GM12875 (cell line): ENCODE data around the gene TCP11L2.
"Not testable (repeated sequence)": the region's sequence is repeated elsewhere in the genome, so short reads cannot be mapped to it uniquely, and the experiment has no call there.

Experiments
- H3K4me3 ChIP-seq: one replicate; pipeline ENCODE4 v1.5.1; 2011; ENCODE audit warnings: low read depth, low read length, control low read depth
- TF ChIP-seq, protein P1 (sequence below): IDR thresholded peaks from 2 replicates; pipeline ENCODE4 v1.5.1; 2011; ENCODE audit warnings: low read depth, mild to moderate bottlenecking, control low read depth, inconsistent platforms, low read length, moderate library complexity, borderline replicate concordance; ENCODE audit not compliant: insufficient read depth

The TCP11L2 gene

DNA sequence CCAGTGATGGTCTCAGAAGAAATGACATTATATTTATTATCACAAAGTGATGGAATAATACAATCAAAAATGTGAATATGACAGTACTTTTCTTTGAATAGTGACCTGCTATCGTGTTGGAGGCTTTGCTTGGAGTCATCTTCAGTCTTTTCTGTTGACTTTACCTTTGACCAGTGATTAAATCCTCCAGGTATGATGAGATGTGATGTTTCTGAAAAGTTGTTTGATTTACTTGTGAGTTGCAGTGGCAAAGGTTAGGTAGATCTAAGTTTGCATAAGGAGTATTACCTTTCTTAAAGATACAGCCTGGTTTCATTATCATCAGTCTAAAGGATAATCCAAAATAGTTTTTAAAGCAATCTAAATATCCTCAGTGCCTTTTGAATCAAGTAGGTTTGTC is 4.6 kb downstream of the TCP11L2 start:
- no peak overlapping the region for H3K4me3 ChIP-seq
- TF ChIP-seq, protein P1, sequence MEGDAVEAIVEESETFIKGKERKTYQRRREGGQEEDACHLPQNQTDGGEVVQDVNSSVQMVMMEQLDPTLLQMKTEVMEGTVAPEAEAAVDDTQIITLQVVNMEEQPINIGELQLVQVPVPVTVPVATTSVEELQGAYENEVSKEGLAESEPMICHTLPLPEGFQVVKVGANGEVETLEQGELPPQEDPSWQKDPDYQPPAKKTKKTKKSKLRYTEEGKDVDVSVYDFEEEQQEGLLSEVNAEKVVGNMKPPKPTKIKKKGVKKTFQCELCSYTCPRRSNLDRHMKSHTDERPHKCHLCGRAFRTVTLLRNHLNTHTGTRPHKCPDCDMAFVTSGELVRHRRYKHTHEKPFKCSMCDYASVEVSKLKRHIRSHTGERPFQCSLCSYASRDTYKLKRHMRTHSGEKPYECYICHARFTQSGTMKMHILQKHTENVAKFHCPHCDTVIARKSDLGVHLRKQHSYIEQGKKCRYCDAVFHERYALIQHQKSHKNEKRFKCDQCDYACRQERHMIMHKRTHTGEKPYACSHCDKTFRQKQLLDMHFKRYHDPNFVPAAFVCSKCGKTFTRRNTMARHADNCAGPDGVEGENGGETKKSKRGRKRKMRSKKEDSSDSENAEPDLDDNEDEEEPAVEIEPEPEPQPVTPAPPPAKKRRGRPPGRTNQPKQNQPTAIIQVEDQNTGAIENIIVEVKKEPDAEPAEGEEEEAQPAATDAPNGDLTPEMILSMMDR: no peak

DNA sequence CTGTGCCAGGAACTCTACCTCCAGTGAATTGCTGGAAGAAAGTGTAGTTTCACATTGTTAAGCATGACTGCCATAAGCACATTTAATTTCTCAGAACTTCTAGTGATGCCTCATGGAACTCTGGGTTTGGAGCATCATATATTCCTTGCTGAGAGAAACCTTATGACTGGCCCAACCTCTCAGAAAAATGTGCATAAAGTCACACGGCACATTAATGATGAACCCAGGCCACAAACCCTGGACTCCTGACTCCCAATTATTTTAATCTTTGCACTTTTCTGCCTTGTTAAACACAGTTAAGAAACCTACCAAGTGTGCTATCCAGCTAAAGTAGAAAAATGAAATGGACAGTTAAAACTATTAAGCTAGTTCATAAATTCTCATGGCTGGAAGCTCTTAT is 5.6 kb downstream of the TCP11L2 start:
- TF ChIP-seq, protein P1: no peak
- H3K4me3 ChIP-seq: no peak overlapping the region

DNA sequence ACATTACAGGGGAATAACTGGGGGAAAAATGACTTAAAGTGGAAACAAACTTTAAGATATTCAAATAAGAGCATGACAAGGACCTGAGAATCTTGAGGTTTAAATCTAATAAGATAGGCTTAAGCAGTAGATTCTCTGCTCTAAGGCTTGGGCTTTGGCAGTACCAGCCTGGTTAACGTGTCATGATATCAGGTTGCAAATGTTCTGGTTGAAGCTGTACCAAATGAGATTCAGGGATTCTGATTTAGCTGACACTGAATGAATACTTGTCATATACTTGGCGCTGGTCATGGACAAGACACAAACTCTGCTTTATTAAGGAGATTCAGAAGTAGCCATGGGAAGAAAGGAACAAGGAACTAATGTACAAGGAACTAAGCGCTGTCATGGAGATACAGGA is 6.1 kb downstream of the TCP11L2 start:
- TF ChIP-seq, protein P1: no peak

DNA sequence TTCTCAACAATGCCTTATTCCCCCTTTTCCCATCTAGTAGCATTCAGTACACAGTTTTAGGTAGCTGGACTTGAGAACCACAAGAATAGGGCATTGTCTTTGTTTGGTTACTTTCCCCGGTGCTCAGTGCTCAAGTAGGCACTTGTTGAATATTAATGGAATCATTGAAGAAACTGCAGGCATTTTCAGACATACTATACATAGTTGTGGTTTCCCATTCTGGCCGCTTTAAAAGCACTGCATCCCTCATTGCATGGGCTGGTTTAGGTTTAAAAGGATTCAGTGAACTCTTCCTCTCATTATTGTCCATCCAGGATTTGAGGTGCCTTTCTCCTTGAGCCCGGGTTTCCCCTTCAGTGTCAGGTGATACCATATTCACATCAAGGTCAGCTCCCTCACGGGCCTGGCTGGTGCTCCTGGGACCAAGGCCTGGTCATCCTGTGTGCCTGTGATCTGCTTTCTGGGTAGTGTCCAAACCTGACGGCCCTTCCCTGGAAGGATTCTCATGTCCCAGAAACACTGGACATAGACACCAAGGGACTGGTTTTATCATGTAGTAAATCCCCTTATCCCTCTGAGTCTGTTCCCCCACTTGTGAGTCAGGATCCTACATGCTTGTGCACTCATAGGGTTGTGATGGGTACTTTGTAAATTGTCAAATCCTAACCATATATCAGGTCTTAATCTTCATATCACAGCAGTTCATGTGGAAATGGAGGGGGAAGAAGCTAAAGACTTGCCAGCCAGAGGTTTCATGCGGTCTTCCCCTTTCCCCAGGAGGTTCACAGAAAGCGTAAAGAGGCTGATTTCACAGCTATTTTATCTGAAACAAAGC is 7.4 kb downstream of the TCP11L2 start:
- TF ChIP-seq, protein P1: no peak
- no peak overlapping the region for H3K4me3 ChIP-seq

More for the DNA sequence above, 6.1 kb downstream of the TCP11L2 start:
- no peak overlapping the region for H3K4me3 ChIP-seq

DNA sequence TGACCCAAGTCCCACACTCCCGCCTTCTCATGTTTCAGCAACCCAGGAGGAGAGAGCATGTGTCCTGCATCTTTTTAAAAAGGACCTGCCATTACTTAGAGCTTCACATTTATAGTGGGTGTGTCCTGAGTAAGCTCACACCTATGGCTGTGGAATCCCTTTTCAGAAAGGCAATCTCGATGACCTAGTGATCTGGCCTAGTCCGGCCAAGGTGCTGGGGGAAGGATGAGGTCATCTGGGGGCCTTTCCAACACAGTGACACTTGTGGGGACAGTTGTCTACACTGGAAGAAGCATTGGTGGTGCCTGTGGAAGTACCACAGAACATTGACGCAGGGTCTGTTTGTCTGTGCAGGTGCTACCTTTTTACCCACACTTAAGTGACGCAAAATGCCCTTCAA is 8.2 kb downstream of the TCP11L2 start:
- TF ChIP-seq, protein P1: no peak
- H3K4me3 ChIP-seq: no peak overlapping the region

DNA sequence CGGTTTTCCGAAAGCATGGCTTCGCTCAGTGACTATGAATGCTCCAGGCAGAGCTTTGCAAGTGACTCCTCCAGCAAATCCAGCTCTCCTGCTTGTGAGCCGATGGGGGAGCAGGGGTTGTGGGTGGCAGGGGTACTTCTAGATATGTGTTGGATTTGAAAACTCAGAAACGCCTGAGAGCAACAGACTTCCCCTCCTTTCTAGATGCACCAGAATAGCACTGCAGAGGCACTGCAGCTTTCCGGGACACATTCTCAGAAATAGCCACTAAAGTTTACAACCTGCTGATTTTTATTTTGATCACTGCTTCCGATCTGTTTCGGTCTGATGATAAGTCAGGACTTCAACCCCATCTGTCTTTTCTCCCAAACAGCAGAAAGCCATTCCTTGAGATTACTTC is 8.6 kb downstream of the TCP11L2 start:
- TF ChIP-seq, protein P1: no peak
- no peak overlapping the region for H3K4me3 ChIP-seq

DNA sequence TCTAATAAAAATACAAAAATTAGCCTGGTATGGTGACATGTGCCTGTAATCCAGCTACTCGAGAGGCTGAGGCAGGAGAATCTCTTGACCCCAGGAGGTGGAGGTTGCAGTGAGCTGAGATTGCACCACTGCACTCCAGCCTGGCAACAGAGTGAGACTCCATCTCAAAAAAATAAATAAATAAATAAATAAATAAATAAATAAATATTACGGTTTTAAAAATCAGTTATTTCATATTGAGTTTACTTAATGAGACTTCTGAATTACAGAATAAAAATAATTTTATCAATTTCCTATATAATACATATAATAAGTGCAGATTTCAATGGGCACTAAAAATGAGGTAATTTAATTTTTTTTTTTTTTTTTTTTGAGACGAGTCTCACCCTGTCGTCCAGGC is 10.9 kb downstream of the TCP11L2 start:
- H3K4me3 ChIP-seq: not testable (repeated sequence)

DNA sequence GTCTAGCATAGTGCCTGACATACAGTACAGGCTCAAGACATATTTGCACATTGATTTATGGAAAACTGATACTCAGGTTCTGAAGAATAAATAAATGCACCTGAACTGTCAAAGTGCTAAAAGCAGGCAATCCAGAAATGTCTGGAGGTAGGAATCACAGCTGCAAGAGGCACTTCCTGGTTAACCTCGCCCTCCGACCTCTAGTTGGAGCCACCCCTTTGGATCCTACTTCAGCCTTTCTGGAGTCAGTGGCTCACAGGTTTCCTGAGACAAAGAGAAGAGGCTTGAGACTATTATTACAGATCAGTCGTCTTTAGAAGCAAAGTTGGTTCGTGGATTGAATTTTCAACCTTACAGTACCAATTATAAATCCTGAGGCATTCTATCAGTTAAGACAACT is 13.0 kb downstream of the TCP11L2 start:
- TF ChIP-seq, protein P1: no peak
- no peak overlapping the region for H3K4me3 ChIP-seq
